GM12874 (cell line): ENCODE measurements around the gene ABLIM2.

Experiments used
- CTCF ChIP-seq: IDR thresholded peaks from 2 replicates; pipeline ENCODE4 v1.5.1; 2011; ENCODE audit warnings: low read depth, mild to moderate bottlenecking, control low read depth, low read length, moderate library complexity; ENCODE audit not compliant: insufficient read depth

Gene ABLIM2

GRCh38 chr4:8125526-8126056 lies 33.0 kb downstream of the ABLIM2 start:
- no peak for TF ChIP-seq CTCF

- no peak for TF ChIP-seq CTCF
These were observed 34.7 kb downstream of the ABLIM2 start for GRCh38 chr4:8123870-8124269.

GRCh38 chr4:8123389-8123788 lies 35.2 kb downstream of the ABLIM2 start:
- no peak for TF ChIP-seq CTCF

DNA sequence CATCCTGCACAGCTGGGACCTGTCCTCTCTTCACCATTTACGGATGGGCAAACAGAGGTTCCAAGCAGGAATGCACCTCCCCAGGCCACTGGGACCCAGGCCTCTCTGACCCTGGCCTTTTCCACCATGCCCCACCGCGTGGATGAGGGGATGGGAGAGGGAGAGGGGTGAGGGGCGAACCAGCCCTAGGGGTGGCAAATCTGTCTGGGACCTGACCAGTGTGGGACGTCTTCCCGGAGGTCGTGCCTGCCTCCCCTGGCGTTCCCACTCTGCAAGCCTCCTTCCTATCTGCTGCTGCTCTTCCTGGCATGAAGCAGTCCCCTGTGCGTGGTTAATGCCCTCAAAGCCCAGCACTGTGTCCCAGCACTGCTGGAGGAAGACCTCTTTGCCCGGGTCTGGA lies 35.9 kb downstream of the ABLIM2 start:
- TF ChIP-seq CTCF = no peak

- TF ChIP-seq CTCF = no peak
These were observed 37.2 kb downstream of the ABLIM2 start for GRCh38 chr4:8121292-8122015.

- no peak for TF ChIP-seq CTCF
These were observed 38.1 kb downstream of the ABLIM2 start for GRCh38 chr4:8120501-8120900.

GRCh38 chr4:8119877-8120276 lies 38.7 kb downstream of the ABLIM2 start:
- no peak for TF ChIP-seq CTCF
